IMR-90 (cell line): ENCODE data around the gene ACADL. TPM values are rescaled to one million over a fixed set of nuclear protein-coding genes. Genes with fewer than 3 reads are reported as not detected.

Experiments used
- ATAC-seq: fragments of 200-7000 bp; cut with Tn5 transposase; 2 replicates; pipeline ENCODE4 v1.9.1; 2020; ENCODE audit warnings: low read depth, mild to moderate bottlenecking, moderate library complexity
- BruUV-seq: library from RNA; stranded (reverse); fragments of 400-500 nt; replicated peaks from 2 replicates; lab custom pipeline; 2021; lab: Mats Ljungman, UMichigan
- CTCF ChIA-PET: fragments of 300-600 bp; formaldehyde crosslinking; extraction: SDS; loops from one replicate; lab custom pipeline; 2021; ENCODE audit warnings: antibody characterized with exemption; lab: Yijun Ruan, JAX
- POLR2A ChIA-PET: fragments of 300-600 bp; sonication (Branson Sonifier 250); formaldehyde crosslinking; loops from one replicate; lab custom pipeline; 2022; ENCODE audit warnings: antibody characterized with exemption; ENCODE audit not compliant: unreplicated experiment; lab: Charles Lee
- DNase-seq: peaks from one replicate; pipeline ENCODE4 v3.0.0; 2013
- H2AFZ ChIP-seq: replicated peaks from 2 replicates; pipeline ENCODE3; 2013; ENCODE audit warnings: low read length, mild to moderate bottlenecking; ENCODE audit not compliant: poor library complexity
- H2AK5ac ChIP-seq: 2 replicates; pipeline ENCODE4 v1.6.1; 2013; ENCODE audit warnings: low read depth, low read length, inconsistent platforms
- H2AK9ac ChIP-seq: replicated peaks from 2 replicates; pipeline ENCODE3; 2013; ENCODE audit warnings: mild to moderate bottlenecking, low read depth, low read length, moderate library complexity; ENCODE audit not compliant: poor library complexity
- H2BK120ac ChIP-seq: 2 replicates; pipeline ENCODE4 v1.6.1; 2013; ENCODE audit warnings: low read depth, low read length, inconsistent platforms
- H2BK15ac ChIP-seq: 3 replicates; pipeline ENCODE4 v1.6.1; 2013; ENCODE audit warnings: low read depth, low read length, inconsistent platforms
- H2BK20ac ChIP-seq: 2 replicates; pipeline ENCODE4 v1.6.1; 2013; ENCODE audit warnings: low read depth, mild to moderate bottlenecking, inconsistent platforms, low read length, moderate library complexity
- H2BK5ac ChIP-seq: 2 replicates; pipeline ENCODE4 v1.6.1; 2013; ENCODE audit warnings: mild to moderate bottlenecking, low read depth, low read length, inconsistent platforms; ENCODE audit not compliant: poor library complexity, severe bottlenecking
- H3K14ac ChIP-seq: replicated peaks from 2 replicates; pipeline ENCODE4 v1.6.1; 2013; ENCODE audit warnings: low read depth, low read length, inconsistent platforms
- H3K18ac ChIP-seq: 2 replicates; pipeline ENCODE4 v1.6.1; 2013; ENCODE audit warnings: low read depth, low read length, control low read depth
- H3K23ac ChIP-seq: 2 replicates; pipeline ENCODE4 v1.6.1; 2013; ENCODE audit warnings: low read depth, low read length, inconsistent platforms
- H3K27ac ChIP-seq: 2 replicates; pipeline ENCODE4 v1.5.1; 2013; ENCODE audit warnings: mild to moderate bottlenecking, control low read depth, low read length; ENCODE audit not compliant: insufficient read depth
- H3K27me3 ChIP-seq: 2 replicates; pipeline ENCODE4 v1.6.1; 2013; ENCODE audit warnings: low read length; ENCODE audit not compliant: control insufficient read depth, insufficient read depth
- H3K36me3 ChIP-seq: 2 replicates; pipeline ENCODE4 v1.6.1; 2013; ENCODE audit warnings: low read length, mixed read lengths; ENCODE audit not compliant: control insufficient read depth, insufficient read depth
- H3K4ac ChIP-seq: 2 replicates; pipeline ENCODE4 v1.6.1; 2013; ENCODE audit warnings: low read depth, low read length, inconsistent platforms
- H3K4me1 ChIP-seq: 2 replicates; pipeline ENCODE4 v1.6.1; 2013; ENCODE audit warnings: low read length, mixed read lengths; ENCODE audit not compliant: control insufficient read depth, insufficient read depth
- H3K4me2 ChIP-seq: 2 replicates; pipeline ENCODE4 v1.6.1; 2013; ENCODE audit warnings: low read depth, mild to moderate bottlenecking, control low read depth, low read length, moderate library complexity
- H3K4me3 ChIP-seq: 2 replicates; pipeline ENCODE4 v1.5.1; 2013; ENCODE audit warnings: low read depth, mild to moderate bottlenecking, control low read depth, low read length, moderate library complexity; ENCODE audit not compliant: insufficient read depth
- H3K56ac ChIP-seq: 2 replicates; pipeline ENCODE4 v1.6.1; 2013; ENCODE audit warnings: low read length, inconsistent platforms; ENCODE audit not compliant: insufficient read depth; ENCODE audit errors: extremely low read depth
- H3K79me1 ChIP-seq, 2 experiments: 2 replicates each; pipeline ENCODE4 v1.6.1; 2013; ENCODE audit warnings: low read length in 2 of 2, inconsistent platforms in 1 of 2, low read depth in 1 of 2
- H3K9ac ChIP-seq: 2 replicates; pipeline ENCODE4 v1.6.1; 2013; ENCODE audit warnings: low read depth, low read length, control low read depth
- H3K9me1 ChIP-seq: 2 replicates; pipeline ENCODE4 v1.6.1; 2013; ENCODE audit warnings: low read length, inconsistent platforms; ENCODE audit not compliant: insufficient read depth
- H3K9me3 ChIP-seq: 2 replicates; pipeline ENCODE4 v1.6.1; 2013; ENCODE audit warnings: low read length; ENCODE audit not compliant: control insufficient read depth, insufficient read depth
- H4K20me1 ChIP-seq: 2 replicates; pipeline ENCODE4 v1.6.1; 2013; ENCODE audit warnings: low read length, inconsistent platforms; ENCODE audit not compliant: insufficient read depth
- H4K5ac ChIP-seq: 2 replicates; pipeline ENCODE4 v1.6.1; 2013; ENCODE audit warnings: mild to moderate bottlenecking, low read depth, low read length, control low read depth
- H4K8ac ChIP-seq, 2 experiments: 2 replicates each; pipeline ENCODE4 v1.6.1; 2013; ENCODE audit warnings: low read depth in 2 of 2, low read length in 2 of 2, control low read depth in 1 of 2, inconsistent platforms in 1 of 2
- H4K91ac ChIP-seq: 2 replicates; pipeline ENCODE4 v1.6.1; 2013; ENCODE audit warnings: low read depth, low read length, inconsistent platforms; ENCODE audit not compliant: insufficient read depth
- BHLHE40 ChIP-seq: fragments of 150-350 bp; IDR thresholded peaks from 2 replicates; pipeline ENCODE4 v1.6.1; 2016; ENCODE audit warnings: mild to moderate bottlenecking, low read depth, low read length
- CEBPB ChIP-seq: IDR thresholded peaks from 2 replicates; pipeline ENCODE4 v1.6.1; 2012; ENCODE audit warnings: low read depth, low read length, improper control_type of control experiment
- CHD1 ChIP-seq: IDR thresholded peaks from 2 replicates; pipeline ENCODE4 v1.6.1; 2012; ENCODE audit warnings: low read depth, low read length, improper control_type of control experiment
- ELK1 ChIP-seq: fragments of 150-350 bp; IDR thresholded peaks from 2 replicates; pipeline ENCODE4 v1.6.1; 2016; ENCODE audit warnings: low read depth, mild to moderate bottlenecking, low read length, moderate library complexity, borderline replicate concordance
- MAFK ChIP-seq: IDR thresholded peaks from 2 replicates; pipeline ENCODE4 v1.6.1; 2012; ENCODE audit warnings: low read depth, low read length, improper control_type of control experiment
- MAZ ChIP-seq: IDR thresholded peaks from 2 replicates; pipeline ENCODE4 v1.6.1; 2012; ENCODE audit warnings: low read depth, mild to moderate bottlenecking, low read length, improper control_type of control experiment, moderate library complexity, borderline replicate concordance
- MXI1 ChIP-seq: IDR thresholded peaks from 2 replicates; pipeline ENCODE4 v1.6.1; 2012; ENCODE audit warnings: low read depth, mild to moderate bottlenecking, low read length, moderate library complexity, borderline replicate concordance
- NFE2L2 ChIP-seq: fragments of 150-350 bp; IDR thresholded peaks from 2 replicates; pipeline ENCODE4 v1.6.1; 2016; ENCODE audit warnings: low read depth, mild to moderate bottlenecking, low read length
- POLR2A ChIP-seq: IDR thresholded peaks from 2 replicates; pipeline ENCODE4 v1.6.1; 2012; ENCODE audit warnings: mild to moderate bottlenecking, low read depth, low read length
- RAD21 ChIP-seq: IDR thresholded peaks from 2 replicates; pipeline ENCODE4 v1.6.1; 2012; ENCODE audit warnings: low read length, improper control_type of control experiment
- RFX5 ChIP-seq: IDR thresholded peaks from 2 replicates; pipeline ENCODE4 v1.8.0; 2012; ENCODE audit warnings: low read depth, mild to moderate bottlenecking, low read length, moderate library complexity
- SMC3 ChIP-seq: fragments of 150-350 bp; IDR thresholded peaks from 2 replicates; pipeline ENCODE4 v1.6.1; 2016; ENCODE audit warnings: low read depth, mild to moderate bottlenecking, antibody characterized with exemption, low read length, moderate library complexity
- WGBS, 2 experiments: methylation state at CpG; one replicate each; pipeline versions ENCODE4 v1.1.5 to v1.1.7; 2013; ENCODE audit warnings: missing lambda C conversion rate in 2 of 2; ENCODE audit not compliant: insufficient read length in 1 of 2; ENCODE audit errors: extremely low coverage in 2 of 2; 5-methylcytosine and 5-hydroxymethylcytosine counted together
- dilution Hi-C: fragments of 300-500 bp; cut with HindIII; formaldehyde crosslinking; loops from one replicate; pipeline ENCODE4 v1.14.3; 2018; ENCODE audit warnings: low sequenced_read_pairs; ENCODE audit not compliant: unreplicated experiment
- in situ Hi-C: fragments of 300-500 bp; cut with MboI; formaldehyde crosslinking; loops from 3 replicates; pipeline ENCODE4 v1.14.3; 2019; ENCODE audit warnings: low sequenced_read_pairs, inconsistent platforms, mixed read lengths
- intact Hi-C: fragments of 100-400 bp; cut with micrococcal nuclease; formaldehyde crosslinking; loops from 2 replicates; pipeline ENCODE4 v1.10.0; 2022
- polyA plus RNA-seq, 3 experiments: library from polyadenylated mRNA; depleted of rRNA; stranded (reverse); fragments of >200 nt; gene quantifications; 2 replicates each; pipeline ENCODE4 v1.2.3, GENCODE V29; 2012; ENCODE audit warnings: low replicate concordance in 1 of 3
- total RNA-seq: library from RNA; depleted of rRNA; stranded (reverse); fragments of >200 nt; gene quantifications from 2 replicates; pipeline ENCODE4 v1.2.3, GENCODE V29; 2012

ACADL gene
- total and polyA plus RNA-seq, 2 of the 4 experiments (the other 2 are of a cell fraction) = not detected

- Histone ChIP-seq H4K8ac (no peak overlapping the region), H3K56ac (no peak overlapping the region), H4K91ac (no peak overlapping the region), H2AK5ac (no peak overlapping the region), H4K20me1 (no peaks in the 10 kb centered on the region), H2AK9ac (no peak overlapping the region), H2BK120ac (no peak overlapping the region), H3K4me2 (no peak overlapping the region), H2BK15ac (no peak overlapping the region), H3K27me3 (no peaks in the 10 kb centered on the region), H3K4me3 (no peak overlapping the region), H3K36me3 (no peaks in the 10 kb centered on the region), H3K4ac (no peak overlapping the region), H3K4me1 (no peaks in the 10 kb centered on the region), H3K23ac (no peak overlapping the region), H2BK5ac (no peak overlapping the region), H3K79me1 (peaks cover 6 to 12% of the 10 kb centered on the region in 2 experiments), H3K14ac (no peak overlapping the region), H3K9ac (no peak overlapping the region), H3K9me1 (no peaks in the 10 kb centered on the region), H2BK20ac (no peak overlapping the region), H3K18ac (no peak overlapping the region), H2AFZ (no peak overlapping the region), H3K9me3 (no peaks in the 10 kb centered on the region), H3K27ac (no peak overlapping the region), H4K5ac (no peak overlapping the region)
- BruUV-seq = no TSS peak
- no peak for DNase-seq
- dilution Hi-C loops = no loop called here
- ATAC-seq = no peak
- no peak for TF ChIP-seq BHLHE40
- TF ChIP-seq MAZ = no peak
- TF ChIP-seq NFE2L2 = no peak
- TF ChIP-seq MXI1 = no peak
- no peak for TF ChIP-seq CEBPB
- TF ChIP-seq MAFK = no peak
- TF ChIP-seq ELK1 = no peak
- no peak for TF ChIP-seq SMC3
- TF ChIP-seq RFX5 = no peak
- TF ChIP-seq CHD1 = no peak
- no peak for TF ChIP-seq RAD21
- no peak for TF ChIP-seq POLR2A
- CTCF ChIA-PET = interaction anchor here (0.7 to 1.1 kb wide), 2 partner anchors 230 to 341 kb away, joined by 3 read pairs; no protein-coding TSS in a partner anchor
- 40% methylated on average over 2 of the region's 6 CpGs; no CpG with 5 or more reads in 1 of the 2 experiments for WGBS, 2 experiments
- intact Hi-C loops = no loop called here
- POLR2A ChIA-PET = no interaction called here
- in situ Hi-C loops = no loop called here
Observed at GRCh38 chr2:210162466-210163124, 62.7 kb downstream of the ACADL start.
